NCI-H2107 treated with DMSO at 0.1 percent for 48 hours (cell line): ENCODE measurements around the gene RSAD2.
A peak's percentile ranks its signal among the peaks of the same experiment; 100 is the strongest.
"Not testable (repeated sequence)": the region's sequence is repeated elsewhere in the genome, so short reads cannot be mapped to it uniquely, and the experiment has no call there.

Experiments used
- DNase-seq: peaks from one replicate; lab custom pipeline; 2025; ENCODE audit not compliant: unreplicated experiment; lab: John Stamatoyannopoulos, UW

Gene RSAD2

GRCh38 chr2:6902581-6902980 lies 25.0 kb downstream of the RSAD2 start:
- DNase-seq, result not testable (repeated sequence)

- no peak for DNase-seq
Observed at GRCh38 chr2:6905668-6906067, 28.1 kb downstream of the RSAD2 start.

GRCh38 chr2:6906165-6906741 lies 28.7 kb downstream of the RSAD2 start:
- DNase-seq, result no peak

- DNase-seq, result no peak
Observed at GRCh38 chr2:6908291-6908690, 30.7 kb downstream of the RSAD2 start.

- no peak for DNase-seq
Observed at GRCh38 chr2:6909431-6910385, 32.1 kb downstream of the RSAD2 start.

- no peak for DNase-seq
Observed at GRCh38 chr2:6911721-6912120, 34.1 kb downstream of the RSAD2 start.

- DNase-seq, result no peak
Observed at GRCh38 chr2:6913415-6914157, 36.0 kb downstream of the RSAD2 start.

- no peak for DNase-seq
Observed at GRCh38 chr2:6914828-6915227, 37.3 kb downstream of the RSAD2 start.

GRCh38 chr2:6915399-6915798 lies 37.8 kb downstream of the RSAD2 start:
- DNase-seq, result no peak

GRCh38 chr2:6916224-6916623 lies 38.6 kb downstream of the RSAD2 start:
- DNase-seq, result no peak

GRCh38 chr2:6916736-6917070 lies 39.1 kb downstream of the RSAD2 start:
- DNase-seq, result no peak

GRCh38 chr2:6917071-6917760 lies 39.6 kb downstream of the RSAD2 start, which contains the start of gene RNF144A:
TSS of gene RNF144A (plus strand) at chr2:6917412. CDS start at chr2:6996927, 79,515 bp downstream.
- DNase-seq, result no peak

- no peak for DNase-seq
Observed at GRCh38 chr2:6917761-6918421, 40.3 kb downstream of the RSAD2 start.

GRCh38 chr2:6919901-6920742 lies 42.5 kb downstream of the RSAD2 start:
- peak; percentile 68 for DNase-seq

- DNase-seq, result no peak
Observed at GRCh38 chr2:6920743-6921064, 43.1 kb downstream of the RSAD2 start.

- DNase-seq, result no peak
Observed at GRCh38 chr2:6921321-6921922, 43.8 kb downstream of the RSAD2 start.

GRCh38 chr2:6922201-6922656 lies 44.7 kb downstream of the RSAD2 start:
- DNase-seq, result no peak

- DNase-seq, result no peak
Observed at GRCh38 chr2:6923319-6923718, 45.7 kb downstream of the RSAD2 start.
